Activated CD4-positive, alpha-beta T cell treated with anti-CD3 and anti-CD28 coated beads for 36 hours (primary cell): ENCODE data around the gene KLHL3. TPM values are rescaled to one million over a fixed set of nuclear protein-coding genes. Genes with fewer than 3 reads are reported as not detected.

Source experiments
- ATAC-seq: fragments of 200-7000 bp; cut with Tn5 transposase; one replicate; pipeline ENCODE4 v1.10.0; 2021; ENCODE audit warnings: mild to moderate bottlenecking, moderate library complexity
- CTCF ChIA-PET: fragments of 350-600 bp; sonication (Branson Sonifier 250); formaldehyde crosslinking; loops from one replicate; lab custom pipeline; 2021; ENCODE audit warnings: antibody characterized with exemption; lab: Charles Lee
- POLR2A ChIA-PET: fragments of 350-600 bp; sonication (Branson Sonifier 250); formaldehyde crosslinking; loops from one replicate; lab custom pipeline; 2021; ENCODE audit warnings: antibody characterized with exemption, inconsistent platforms; lab: Charles Lee
- DNase-seq: peaks from one replicate; pipeline ENCODE4 v3.0.0-alpha.2; 2020
- H3K27ac Mint-ChIP-seq: one replicate; pipeline ENCODE4 v1.8.0; 2021; ENCODE audit warnings: mixed read lengths
- H3K27me3 Mint-ChIP-seq: one replicate; pipeline ENCODE4 v1.8.0; 2021; ENCODE audit warnings: mixed read lengths
- H3K36me3 Mint-ChIP-seq: one replicate; pipeline ENCODE4 v1.8.0; 2021; ENCODE audit warnings: low read depth, mixed read lengths
- H3K4me1 Mint-ChIP-seq: one replicate; pipeline ENCODE4 v1.8.0; 2021; ENCODE audit warnings: mixed read lengths
- H3K4me3 Mint-ChIP-seq: one replicate; pipeline ENCODE4 v1.8.0; 2021; ENCODE audit warnings: mild to moderate bottlenecking, moderate library complexity, mixed read lengths
- H3K9me3 Mint-ChIP-seq: one replicate; pipeline ENCODE4 v1.8.0; 2021; ENCODE audit warnings: low read depth, mixed read lengths
- intact Hi-C, 2 experiments: fragments of 100-400 bp; cut with DNase I in 1 of 2; cut with micrococcal nuclease in 1 of 2; formaldehyde crosslinking; loops; one replicate each; pipeline versions ENCODE4 v1.14.2 to v1.15.1; 2022 to 2024; cut with DNase I, micrococcal nuclease
- total RNA-seq, 2 experiments: library from RNA; stranded (reverse); gene quantifications; one replicate each; pipeline ENCODE4 v1.2.3, GENCODE V29; 2021

KLHL3 gene
- total RNA-seq, 2 experiments from 2014 or later, result 6.8 to 10.8 TPM

DNA sequence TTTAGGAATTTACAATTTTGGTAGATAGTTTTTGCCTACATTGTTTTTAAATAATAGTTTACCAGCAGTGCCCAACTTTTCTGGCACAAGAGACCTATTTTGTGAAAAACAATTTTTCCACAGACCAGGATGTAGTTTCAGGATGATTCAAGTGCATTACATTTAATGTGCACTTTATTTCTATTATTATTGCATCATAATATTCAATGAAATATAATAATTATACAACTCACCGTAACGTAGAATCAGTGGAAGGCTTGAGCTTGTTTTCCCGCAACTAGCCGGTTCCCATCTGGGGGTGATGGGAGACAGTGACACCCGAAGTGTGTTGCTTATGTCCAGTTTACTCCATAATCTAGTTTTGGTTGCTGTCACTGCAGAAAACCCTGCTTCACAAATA is 21.7 kb upstream of the KLHL3 start:
- no peaks in the 10 kb centered on the region for H3K9me3 Mint-ChIP-seq
- DNase-seq, result no peak
- H3K4me1 Mint-ChIP-seq, result peaks cover 11% of the 10 kb centered on the region
- H3K36me3 Mint-ChIP-seq, result peaks cover 12% of the 10 kb centered on the region
- no peak overlapping the region for H3K27ac Mint-ChIP-seq
- no peak overlapping the region for H3K4me3 Mint-ChIP-seq
- CTCF ChIA-PET, result interaction anchor here (1.2 kb wide), 1 partner anchor 131 kb away, joined by 4 read pairs; the partner anchor contains the start of gene PKD2L2
- intact Hi-C loops, result loop anchor here in 1 of 2 experiments (10.0 kb wide), 1 partner anchor 577 kb away; the partner anchor contains the start of genes CDC25C and FAM53C
- no peaks in the 10 kb centered on the region for H3K27me3 Mint-ChIP-seq
- POLR2A ChIA-PET, result no interaction called here
- no peak for ATAC-seq

GRCh38 chr5:137754961-137755762 is 19.3 kb upstream of the KLHL3 start:
- no peaks in the 10 kb centered on the region for H3K9me3 Mint-ChIP-seq
- H3K4me3 Mint-ChIP-seq, result peak overlapping the region; percentile 77
- ATAC-seq, result peak; percentile 1
- intact Hi-C loops, result loop anchor here (1.0 to 10.0 kb wide), 13 partner anchors 18 to 1537 kb away; partner anchors contain the start of genes BRD8 (in 1 of the 2), CDC23 (in 1 of the 2), CDC25C (in 1 of the 2) and FAM13B (in 1 of the 2)
- peaks cover 24% of the 10 kb centered on the region for H3K4me1 Mint-ChIP-seq
- no peaks in the 10 kb centered on the region for H3K27me3 Mint-ChIP-seq
- H3K27ac Mint-ChIP-seq, result peak overlapping the region; percentile 97
- peaks cover 35% of the 10 kb centered on the region for H3K36me3 Mint-ChIP-seq
- CTCF ChIA-PET, result interaction anchor here (0.6 to 1.2 kb wide), 4 partner anchors 18 to 820 kb away, joined by 3 to 6 read pairs (median 3); partner anchors contain the start of gene HSPA9
- POLR2A ChIA-PET, result interaction anchor here (0.6 to 1.0 kb wide), 2 partner anchors 21 to 95 kb away, joined by 3 to 4 read pairs; no protein-coding TSS in a partner anchor
- DNase-seq, result no peak

DNA sequence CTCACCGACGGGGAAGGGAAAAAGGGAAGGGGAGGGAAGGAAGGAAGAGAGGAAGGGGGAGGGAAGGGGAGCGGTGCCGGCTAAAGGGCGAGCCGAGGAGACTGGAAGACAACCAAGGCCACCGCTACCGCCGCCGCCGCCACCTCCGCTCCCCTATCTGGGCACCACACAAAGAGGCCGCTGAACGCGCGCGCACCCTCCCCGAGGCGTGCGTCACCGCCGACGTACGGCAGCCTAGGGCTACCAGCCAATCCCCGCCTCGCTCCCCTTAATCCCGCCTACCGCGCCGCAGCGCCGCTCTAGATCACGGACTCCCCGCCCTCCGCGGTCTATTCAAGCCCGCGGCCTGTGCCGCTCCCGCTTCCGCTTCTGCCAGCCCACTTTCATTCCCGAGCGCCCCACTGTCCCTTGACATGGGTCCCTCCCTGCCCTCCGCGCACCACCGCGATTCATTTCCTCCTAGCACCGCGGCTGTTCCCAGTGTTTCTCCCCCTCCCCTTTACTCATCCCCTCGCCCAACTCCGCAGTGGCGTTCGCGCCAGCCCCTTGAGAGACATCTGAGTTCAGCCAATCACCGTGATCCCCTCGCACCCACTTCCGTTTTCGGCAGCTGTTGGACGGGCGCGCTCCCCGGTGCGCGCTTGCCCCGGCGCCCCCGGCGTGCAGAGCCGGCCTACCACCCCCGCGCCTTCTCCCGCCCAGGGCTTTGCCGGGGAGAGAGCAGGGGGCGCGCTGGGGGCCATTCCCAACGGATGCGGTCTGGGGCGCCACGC is 18.5 kb upstream of the KLHL3 start, which contains the start of gene HNRNPA0:
HNRNPA0 (minus strand) TSS at position 176 of the 773 bp plus-strand sequence. CDS start 297 bp downstream, outside the sequence.
- Mint-ChIP-seq H3K36me3 (peaks cover 38% of the 10 kb centered on the region), H3K4me1 (peaks cover 28% of the 10 kb centered on the region)
- POLR2A ChIA-PET, result interaction anchor here (0.7 to 1.0 kb wide), 3 partner anchors 19 to 94 kb away, joined by 4 to 5 read pairs (median 4); no protein-coding TSS in a partner anchor

DNA sequence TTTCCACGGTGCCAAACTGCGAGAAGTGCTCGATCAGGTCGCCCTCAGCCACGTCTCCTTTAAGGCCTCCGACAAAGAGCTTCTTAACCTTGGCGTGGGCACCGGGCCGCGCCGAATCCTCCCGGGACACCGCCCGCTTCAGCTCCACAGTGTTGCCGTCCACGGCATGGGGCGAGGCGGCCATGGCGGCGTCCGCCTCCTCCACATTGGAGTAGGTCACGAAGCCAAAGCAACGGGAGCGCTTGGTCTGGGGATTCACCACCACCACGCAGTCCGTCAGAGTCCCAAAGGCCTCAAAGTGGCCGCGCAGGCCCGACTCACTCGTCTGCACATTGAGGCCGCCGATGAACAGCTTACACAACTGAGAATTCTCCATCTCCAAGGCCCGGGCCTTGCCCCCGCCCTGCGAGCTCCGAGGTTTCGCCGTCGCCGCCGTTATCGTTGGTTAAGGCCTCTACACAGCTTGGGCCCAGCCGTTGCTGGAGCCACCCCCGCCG is 17.9 kb upstream of the KLHL3 start:
- Mint-ChIP-seq H3K4me3 (peak overlapping the region; percentile 77), H3K36me3 (peaks cover 38% of the 10 kb centered on the region), H3K4me1 (peaks cover 28% of the 10 kb centered on the region), H3K27me3 (no peaks in the 10 kb centered on the region), H3K27ac (peak overlapping the region; percentile 97), H3K9me3 (no peaks in the 10 kb centered on the region)
- no peak for DNase-seq
- ChIA-PET CTCF (interaction anchor here (1.1 to 2.0 kb wide), 2 partner anchors 12 to 88 kb away, joined by 3 to 19 read pairs; no protein-coding TSS in a partner anchor), POLR2A (interaction anchor here (0.6 to 1.2 kb wide), 6 partner anchors 13 to 425 kb away, joined by 3 to 5 read pairs (median 3); partner anchors contain the start of genes KIF20A and PKD2L2)
- intact Hi-C loops, result loop anchor here (1.0 to 10.0 kb wide), 13 partner anchors 16 to 1539 kb away; partner anchors contain the start of genes BRD8 (in 1 of the 2), CDC23 (in 1 of the 2), CDC25C (in 1 of the 2) and FAM13B (in 1 of the 2)
- peak; percentile 4 for ATAC-seq

More for the DNA sequence above, 18.5 kb upstream of the KLHL3 start, which contains the start of gene HNRNPA0:
- Mint-ChIP-seq H3K9me3 (no peaks in the 10 kb centered on the region), H3K27ac (peak within 1 kb of the TSS; percentile 97), H3K4me3 (peak within 1 kb of the TSS; percentile 77), H3K27me3 (no peaks in the 10 kb centered on the region)
- CTCF ChIA-PET, result interaction anchor here (0.6 to 2.0 kb wide), 3 partner anchors 12 to 821 kb away, joined by 3 to 19 read pairs (median 4); partner anchors contain the start of gene HSPA9
- intact Hi-C loops, result loop anchor here (1.0 to 10.0 kb wide), 13 partner anchors 17 to 1538 kb away; partner anchors contain the start of genes BRD8 (in 1 of the 2), CDC23 (in 1 of the 2), CDC25C (in 1 of the 2) and FAM13B (in 1 of the 2)
- DNase-seq (peak; percentile 98), ATAC-seq (peak; percentile 87)

GRCh38 chr5:137752905-137753690 is 17.2 kb upstream of the KLHL3 start:
- POLR2A ChIA-PET, result interaction anchor here (0.5 to 1.2 kb wide), 10 partner anchors 9 to 426 kb away, joined by 3 to 7 read pairs (median 3); partner anchors contain the start of genes KIF20A, KLHL3 and PKD2L2
- H3K4me3 Mint-ChIP-seq, result peak overlapping the region; percentile 77
- peaks cover 38% of the 10 kb centered on the region for H3K36me3 Mint-ChIP-seq
- no peaks in the 10 kb centered on the region for H3K9me3 Mint-ChIP-seq
- DNase-seq, result peak; percentile 65
- intact Hi-C loops, result loop anchor here (5.0 to 10.0 kb wide), 2 partner anchors 582 to 1539 kb away; partner anchors contain the start of genes CDC25C (in 1 of the 2), FAM53C (in 1 of the 2) and MATR3 (in 1 of the 2)
- H3K27me3 Mint-ChIP-seq, result no peaks in the 10 kb centered on the region
- CTCF ChIA-PET, result interaction anchor here (0.9 to 2.0 kb wide), 5 partner anchors 11 to 423 kb away, joined by 3 to 19 read pairs (median 4); partner anchors contain the start of gene KLHL3
- ATAC-seq, result no peak
- H3K27ac Mint-ChIP-seq, result peak overlapping the region; percentile 97
- H3K4me1 Mint-ChIP-seq, result peaks cover 25% of the 10 kb centered on the region

DNA sequence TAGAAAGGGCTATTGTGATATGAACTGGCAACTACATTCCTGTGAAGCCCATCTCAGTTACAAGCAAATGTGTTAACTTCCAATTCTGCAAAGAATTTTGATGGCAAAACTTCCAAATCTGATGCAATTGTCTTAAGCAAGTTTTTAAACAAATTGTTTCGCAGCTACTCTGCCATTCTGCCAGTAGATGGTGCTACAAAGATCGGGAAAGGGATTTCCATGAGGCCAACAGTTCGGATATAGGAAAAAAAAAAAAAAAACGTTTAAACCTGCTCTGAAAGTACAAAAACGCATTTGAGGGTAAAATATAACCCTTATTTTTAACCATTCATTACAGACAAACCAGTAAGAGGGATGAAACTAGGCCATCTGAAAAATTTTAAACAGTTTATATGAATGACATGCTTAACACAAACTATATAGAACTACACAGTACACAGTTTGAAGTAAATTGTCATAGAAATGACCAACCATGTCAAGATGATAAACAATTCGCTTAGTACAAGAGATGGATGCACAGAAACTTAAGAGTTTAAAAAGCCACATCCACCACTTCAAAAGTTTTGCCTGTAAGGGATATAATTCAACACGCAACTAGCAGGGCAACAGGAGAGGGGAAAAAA is 16.1 kb upstream of the KLHL3 start:
- H3K4me3 Mint-ChIP-seq, result peak overlapping the region; percentile 77
- CTCF ChIA-PET, result interaction anchor here (0.6 to 6.4 kb wide), 20 partner anchors 8 to 393 kb away, joined by 3 to 75 read pairs (median 4); partner anchors contain the start of gene KLHL3
- peaks cover 37% of the 10 kb centered on the region for H3K36me3 Mint-ChIP-seq
- H3K27me3 Mint-ChIP-seq, result no peaks in the 10 kb centered on the region
- H3K9me3 Mint-ChIP-seq, result no peaks in the 10 kb centered on the region
- H3K4me1 Mint-ChIP-seq, result peaks cover 25% of the 10 kb centered on the region
- peak overlapping the region; percentile 80 for H3K27ac Mint-ChIP-seq
- ATAC-seq, result no peak
- DNase-seq, result no peak
- intact Hi-C loops, result loop anchor here (5.0 to 10.0 kb wide), 2 partner anchors 583 to 1540 kb away; partner anchors contain the start of genes CDC25C (in 1 of the 2), FAM53C (in 1 of the 2) and MATR3 (in 1 of the 2)
- POLR2A ChIA-PET, result interaction anchor here (0.7 to 0.9 kb wide), 5 partner anchors 10 to 271 kb away, joined by 3 to 14 read pairs (median 4); partner anchors contain the start of gene KLHL3

DNA sequence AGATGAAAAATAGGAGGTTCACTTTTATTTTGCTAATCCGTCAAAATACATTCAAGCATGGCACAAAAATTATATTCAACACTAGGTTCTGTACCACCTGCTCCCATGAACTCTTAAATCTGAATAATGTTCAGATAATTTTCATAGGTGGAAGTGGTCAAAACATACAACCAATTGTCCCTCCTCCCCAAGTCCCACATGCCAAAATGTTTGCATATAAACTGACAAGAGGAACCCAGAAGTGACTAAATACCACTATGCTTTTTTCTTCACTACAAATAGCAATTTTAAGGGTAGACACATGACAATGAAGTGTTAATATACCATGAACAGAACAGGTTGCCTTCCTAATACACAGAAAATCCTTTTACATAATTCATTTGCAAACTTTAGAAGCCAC is 14.5 kb upstream of the KLHL3 start:
- ATAC-seq (no peak), DNase-seq (no peak)
- no peaks in the 10 kb centered on the region for H3K9me3 Mint-ChIP-seq
- no peaks in the 10 kb centered on the region for H3K27me3 Mint-ChIP-seq
- peak overlapping the region; percentile 77 for H3K4me3 Mint-ChIP-seq
- no peak overlapping the region for H3K27ac Mint-ChIP-seq
- ChIA-PET POLR2A (no interaction called here), CTCF (interaction anchor here (0.8 to 11.1 kb wide), 6 partner anchors 9 to 829 kb away, joined by 3 to 142 read pairs (median 24); no protein-coding TSS in a partner anchor)
- peaks cover 22% of the 10 kb centered on the region for H3K4me1 Mint-ChIP-seq
- peaks cover 36% of the 10 kb centered on the region for H3K36me3 Mint-ChIP-seq
- intact Hi-C loops, result loop anchor here (5.0 to 10.0 kb wide), 2 partner anchors 584 to 1542 kb away; partner anchors contain the start of genes CDC25C (in 1 of the 2), FAM53C (in 1 of the 2) and MATR3 (in 1 of the 2)

- ChIA-PET CTCF (interaction anchor here (6.4 to 11.1 kb wide), 2 partner anchors 86 to 118 kb away, joined by 75 to 142 read pairs; no protein-coding TSS in a partner anchor), POLR2A (no interaction called here)
- intact Hi-C loops, result no loop called here
- Mint-ChIP-seq H3K27me3 (no peaks in the 10 kb centered on the region), H3K4me3 (no peak overlapping the region), H3K27ac (no peak overlapping the region), H3K9me3 (no peaks in the 10 kb centered on the region), H3K36me3 (peaks cover 28% of the 10 kb centered on the region), H3K4me1 (peaks cover 17% of the 10 kb centered on the region)
- DNase-seq, result no peak
- no peak for ATAC-seq
Measured at GRCh38 chr5:137747848-137748247, 12.0 kb upstream of the KLHL3 start.
